ENCODE measurements around the gene PRUNE2. TPM values are rescaled to one million over a fixed set of nuclear protein-coding genes. Genes with fewer than 3 reads are reported as not detected.
A peak's percentile ranks its signal among the peaks of the same experiment; 100 is the strongest.

Gene PRUNE2
- total RNA-seq, 2 experiments from 2014 or later = 0.38 to 0.44 TPM

GRCh38 chr9:76654051-76654461, 251.9 kb downstream of the PRUNE2 start:
- no peaks in the 10 kb centered on the region for H3K36me3 ChIP-seq (ENCODE audit: insufficient read depth, low read length)
- H3K79me2 ChIP-seq (ENCODE audit: insufficient read depth, low read depth, low read length) = no peaks in the 10 kb centered on the region
- no peak overlapping the region for H3K4me2 ChIP-seq (ENCODE audit: low read length)
- H3K4me1 ChIP-seq (ENCODE audit: insufficient read depth, low read length, poor library complexity, severe bottlenecking) = peaks cover 54% of the 10 kb centered on the region
- H4K20me1 ChIP-seq (ENCODE audit: insufficient read depth, low read length) = no peaks in the 10 kb centered on the region
- no peak overlapping the region for H3K27ac ChIP-seq (ENCODE audit: low read depth, low read length, poor library complexity, severe bottlenecking)
- no peaks in the 10 kb centered on the region for H3K9me3 ChIP-seq (ENCODE audit: low read length)
- CTCF ChIA-PET (ENCODE audit: unreplicated experiment) = no interaction called here
- POLR2A ChIA-PET = interaction anchor here (0.6 to 0.7 kb wide), 2 partner anchors 184 to 198 kb away, joined by 3 to 4 read pairs; no protein-coding TSS in a partner anchor
- TF ChIP-seq EZH2phosphoT487 (IDR thresholded peaks at IDR 0.05; ENCODE audit: borderline replicate concordance, low read depth, low read length) (no peak), CTCF (conservative IDR thresholded peaks at IDR 0.05; ENCODE audit: low read length) (no peak)
- H2AFZ ChIP-seq (ENCODE audit: low read length) = no peak overlapping the region
- intact Hi-C loops (cut with micrococcal nuclease; ENCODE audit: unreplicated experiment) = no loop called here
- DNase-seq (ENCODE audit: low spot score) = no peak
- H3K4me3 ChIP-seq (ENCODE audit: low read depth, low read length, poor library complexity, severe bottlenecking) = no peak overlapping the region
- no peaks in the 10 kb centered on the region for H3K9me2 ChIP-seq (ENCODE audit: insufficient read depth, low read length)
- BruUV-seq (replicated peaks) = no TSS peak

- BruUV-seq (replicated peaks) = no TSS peak
- Histone ChIP-seq H4K20me1 (ENCODE audit: insufficient read depth, low read length) (no peaks in the 10 kb centered on the region), H3K4me2 (ENCODE audit: low read length) (0 out of 2 replicates have a peak overlapping the region, but pooled peaks have one; percentile 7), H2AFZ (ENCODE audit: low read length) (0 out of 2 replicates have a peak overlapping the region, but pooled peaks have one; percentile 0), H3K36me3 (ENCODE audit: insufficient read depth, low read length) (no peaks in the 10 kb centered on the region), H3K4me3 (ENCODE audit: low read depth, low read length, poor library complexity, severe bottlenecking) (no peak overlapping the region), H3K4me1 (ENCODE audit: insufficient read depth, low read length, poor library complexity, severe bottlenecking) (peaks cover 47% of the 10 kb centered on the region), H3K79me2 (ENCODE audit: insufficient read depth, low read depth, low read length) (no peaks in the 10 kb centered on the region), H3K9me2 (ENCODE audit: insufficient read depth, low read length) (no peaks in the 10 kb centered on the region), H3K27ac (ENCODE audit: low read depth, low read length, poor library complexity, severe bottlenecking) (no peak overlapping the region), H3K9me3 (ENCODE audit: low read length) (no peaks in the 10 kb centered on the region)
- ChIA-PET CTCF (ENCODE audit: unreplicated experiment) (no interaction called here), POLR2A (no interaction called here)
- intact Hi-C loops (cut with micrococcal nuclease; ENCODE audit: unreplicated experiment) = no loop called here
- peak; percentile 19 for DNase-seq (ENCODE audit: low spot score)
- TF ChIP-seq CTCF (conservative IDR thresholded peaks at IDR 0.05; ENCODE audit: low read length) = no peak
- TF ChIP-seq EZH2phosphoT487 (IDR thresholded peaks at IDR 0.05; ENCODE audit: borderline replicate concordance, low read depth, low read length) = no peak
Observed at GRCh38 chr9:76652894-76653293, 253.0 kb downstream of the PRUNE2 start.

- peaks cover 31% of the 10 kb centered on the region for H3K4me1 ChIP-seq (ENCODE audit: insufficient read depth, low read length, poor library complexity, severe bottlenecking)
- CTCF ChIA-PET (ENCODE audit: unreplicated experiment) = no interaction called here
- POLR2A ChIA-PET = interaction anchor here (0.6 to 2.0 kb wide), 10 partner anchors 9 to 223 kb away, joined by 3 to 7 read pairs (median 4); no protein-coding TSS in a partner anchor
- H3K36me3 ChIP-seq (ENCODE audit: insufficient read depth, low read length) = no peaks in the 10 kb centered on the region
- BruUV-seq (replicated peaks) = no TSS peak
- H3K4me2 ChIP-seq (ENCODE audit: low read length) = peak overlapping the region; percentile 39; the same call in 1 of the 2 replicates
- intact Hi-C loops (cut with micrococcal nuclease; ENCODE audit: unreplicated experiment) = no loop called here
- no peaks in the 10 kb centered on the region for H3K9me3 ChIP-seq (ENCODE audit: low read length)
- TF ChIP-seq CTCF (conservative IDR thresholded peaks at IDR 0.05; ENCODE audit: low read length) = no peak
- no peak for TF ChIP-seq EZH2phosphoT487 (IDR thresholded peaks at IDR 0.05; ENCODE audit: borderline replicate concordance, low read depth, low read length)
- H2AFZ ChIP-seq (ENCODE audit: low read length) = peak overlapping the region; percentile 34; the same call in 1 of the 2 replicates
- no peak overlapping the region for H3K27ac ChIP-seq (ENCODE audit: low read depth, low read length, poor library complexity, severe bottlenecking)
- no peak for DNase-seq (ENCODE audit: low spot score)
- no peaks in the 10 kb centered on the region for H4K20me1 ChIP-seq (ENCODE audit: insufficient read depth, low read length)
- no peak overlapping the region for H3K4me3 ChIP-seq (ENCODE audit: low read depth, low read length, poor library complexity, severe bottlenecking)
- no peaks in the 10 kb centered on the region for H3K79me2 ChIP-seq (ENCODE audit: insufficient read depth, low read depth, low read length)
- H3K9me2 ChIP-seq (ENCODE audit: insufficient read depth, low read length) = no peaks in the 10 kb centered on the region
Observed at GRCh38 chr9:76651119-76651705, 254.7 kb downstream of the PRUNE2 start.

All from OCI-LY7 (cell line).